ENCODE data around the gene PRKAR1B. TPM values are rescaled to one million over a fixed set of nuclear protein-coding genes. Genes with fewer than 3 reads are reported as not detected.

PRKAR1B gene
- total and polyA plus RNA-seq, 7 donors = 1.4 to 4.6 (median 1.9) TPM

DNA sequence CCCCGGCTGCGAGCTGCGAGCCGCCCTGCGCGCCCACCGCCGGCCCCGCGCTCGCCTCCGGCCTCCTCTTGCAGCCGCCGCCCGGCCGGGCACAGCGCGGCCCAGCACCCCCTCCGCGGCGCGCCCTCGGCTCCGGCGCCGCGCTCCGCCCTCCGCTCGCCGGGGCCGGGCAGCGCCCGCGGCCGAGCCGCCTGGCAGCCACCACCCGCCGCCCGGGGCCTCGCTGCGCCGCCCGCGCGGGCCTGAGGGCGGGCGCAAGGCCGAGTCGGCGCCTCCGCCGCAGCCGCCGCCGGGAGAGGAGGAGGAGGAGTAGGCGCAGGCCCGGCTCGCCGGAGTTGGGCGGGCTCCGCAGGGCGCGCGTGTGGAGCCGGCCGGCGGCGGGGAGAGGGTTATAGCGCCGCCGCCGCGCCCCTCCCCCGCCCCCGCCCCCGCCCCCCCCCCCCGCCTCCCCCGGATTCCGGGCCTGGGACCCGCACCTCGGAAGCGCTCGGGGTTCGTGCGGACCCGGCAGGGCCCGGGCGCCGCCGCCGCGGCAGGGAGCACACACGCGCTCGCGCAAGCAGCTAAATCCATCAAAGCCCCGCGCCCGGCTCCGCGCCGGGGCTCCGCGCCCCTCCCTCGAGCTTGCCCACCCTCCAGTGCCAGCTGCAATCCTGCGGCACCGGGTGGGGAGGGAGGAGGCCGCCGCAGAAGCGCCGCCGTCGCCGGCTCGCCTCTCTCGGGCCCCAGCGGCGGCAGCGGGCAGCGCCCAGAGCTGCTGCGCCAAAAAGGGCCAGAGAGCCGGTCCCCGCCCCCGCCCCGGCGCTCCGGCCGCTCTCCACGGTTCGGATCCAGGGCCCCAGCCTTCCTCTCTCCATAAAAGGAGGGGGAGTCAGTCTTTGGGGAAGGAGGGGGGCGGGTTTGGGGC lies 207.3 kb downstream of the PRKAR1B start, which contains the start of gene PDGFA:
Gene PDGFA, minus strand, starts transcription at position 363 of the 907 bp plus-strand sequence. CDS start 845 bp downstream, outside the sequence.
- 0 to 1% (median 0%) methylated on average over 36 to 131 of the region's 132 CpGs for WGBS, 3 donors
- peak; percentile 71 to 81 for DNase-seq
- Histone ChIP-seq H3K27ac (peak within 1 kb of the TSS; percentile 92), H3K36me3 (ENCODE audit: insufficient read depth in 1 of 2, low read depth in 1 of 2) (no peaks in the 10 kb centered on the region), H3K9me3 (no peaks in the 10 kb centered on the region), H3K27me3 (ENCODE audit: insufficient read depth in 3 of 3, low read length in 2 of 3) (peaks cover 0 to 8% (median 2%) of the 10 kb centered on the region in 3 donors), H3K4me1 (peaks cover 29% of the 10 kb centered on the region), H3K4me3 (peak within 1 kb of the TSS; percentile 94)
- peak; percentile 50 to 63 (median 54) for ATAC-seq
- TF ChIP-seq CTCF (IDR thresholded peaks at IDR 0.05) = peak; percentile 32
- intact Hi-C loops (cut with DNase I) = loop anchor here (2.0 to 5.0 kb wide), 6 partner anchors 47 to 213 kb away; partner anchors contain the start of genes DNAAF5 (in 1 of the 2) and PRKAR1B (in 1 of the 2)

GRCh38 chr7:518630-519483 lies 208.2 kb downstream of the PRKAR1B start:
- Histone ChIP-seq H3K27ac (peak overlapping the region; percentile 92), H3K4me3 (peak overlapping the region; percentile 94), H3K27me3 (ENCODE audit: insufficient read depth in 3 of 3, low read length in 2 of 3) (peaks cover 0 to 8% (median 2%) of the 10 kb centered on the region in 3 donors), H3K36me3 (ENCODE audit: insufficient read depth in 1 of 2, low read depth in 1 of 2) (no peaks in the 10 kb centered on the region), H3K4me1 (peaks cover 38% of the 10 kb centered on the region), H3K9me3 (no peaks in the 10 kb centered on the region)
- intact Hi-C loops (cut with DNase I) = loop anchor here (2.0 to 5.0 kb wide), 3 partner anchors 46 to 187 kb away; no protein-coding TSS in a partner anchor
- ATAC-seq (peak; percentile 62 to 71 (median 68)), DNase-seq (peak; percentile 82 to 88)
- TF ChIP-seq CTCF (IDR thresholded peaks at IDR 0.05) = no peak
- WGBS, 3 donors = 1% methylated on average over 55 to 93 of the region's 93 CpGs

GRCh38 chr7:517774-518629 lies 209.1 kb downstream of the PRKAR1B start:
- no peak for TF ChIP-seq CTCF (IDR thresholded peaks at IDR 0.05)
- ATAC-seq = peak; percentile 23 to 54 (median 49)
- intact Hi-C loops (cut with DNase I) = loop anchor here (2.0 to 5.0 kb wide), 3 partner anchors 45 to 186 kb away; no protein-coding TSS in a partner anchor

More at GRCh38 chr7:517774-518629, 209.1 kb downstream of the PRKAR1B start:
- Histone ChIP-seq H3K4me3 (peak overlapping the region; percentile 94), H3K27me3 (ENCODE audit: insufficient read depth in 3 of 3, low read length in 2 of 3) (peaks cover 0 to 8% (median 2%) of the 10 kb centered on the region in 3 donors), H3K9me3 (no peaks in the 10 kb centered on the region), H3K36me3 (ENCODE audit: insufficient read depth in 1 of 2, low read depth in 1 of 2) (no peaks in the 10 kb centered on the region), H3K27ac (peak overlapping the region; percentile 92), H3K4me1 (peaks cover 44% of the 10 kb centered on the region)
- peak; percentile 80 to 86 for DNase-seq
- WGBS, 3 donors = 0 to 1% (median 1%) methylated on average over 45 to 70 of the region's 70 CpGs

Data from psoas muscle (tissue), 8 donors.